AG08396 (cell line): ENCODE measurements around the gene DUOXA2.
A peak's percentile ranks its signal among the peaks of the same experiment; 100 is the strongest.

Experiments used
- DNase-seq: peaks from one replicate; pipeline ENCODE4 v3.0.0; 2012; ENCODE audit warnings: low spot score, mixed read lengths

DUOXA2 gene

GRCh38 chr15:45136378-45136764, 22.2 kb downstream of the DUOXA2 start:
- DNase-seq: no peak

GRCh38 chr15:45137703-45138102, 23.6 kb downstream of the DUOXA2 start:
- no peak for DNase-seq

- no peak for DNase-seq
Observed at GRCh38 chr15:45138814-45139765, 25.0 kb downstream of the DUOXA2 start.

GRCh38 chr15:45139770-45140169, 25.6 kb downstream of the DUOXA2 start:
- no peak for DNase-seq

- DNase-seq: no peak
Observed at GRCh38 chr15:45140557-45141250, 26.6 kb downstream of the DUOXA2 start.

- no peak for DNase-seq
Observed at GRCh38 chr15:45141386-45141785, 27.3 kb downstream of the DUOXA2 start.

- DNase-seq: no peak
Observed at GRCh38 chr15:45143056-45143455, 28.9 kb downstream of the DUOXA2 start.

GRCh38 chr15:45143946-45144345, 29.8 kb downstream of the DUOXA2 start:
- DNase-seq: no peak

GRCh38 chr15:45144775-45145174, 30.6 kb downstream of the DUOXA2 start:
- DNase-seq: no peak

- DNase-seq: no peak
Observed at GRCh38 chr15:45146405-45146804, 32.3 kb downstream of the DUOXA2 start.

- DNase-seq: no peak
Observed at GRCh38 chr15:45147606-45148005, 33.5 kb downstream of the DUOXA2 start.

GRCh38 chr15:45148076-45149059, 34.2 kb downstream of the DUOXA2 start:
- DNase-seq: no peak

- no peak for DNase-seq
Observed at GRCh38 chr15:45149060-45149459, 34.9 kb downstream of the DUOXA2 start.

- DNase-seq: no peak
Observed at GRCh38 chr15:45150481-45150880, 36.4 kb downstream of the DUOXA2 start.

GRCh38 chr15:45150997-45151396, 36.9 kb downstream of the DUOXA2 start:
- DNase-seq: no peak

GRCh38 chr15:45151998-45152828, 38.1 kb downstream of the DUOXA2 start:
- DNase-seq: no peak

- no peak for DNase-seq
Observed at GRCh38 chr15:45155739-45156138, 41.6 kb downstream of the DUOXA2 start.

- DNase-seq: peak; percentile 60
Observed at GRCh38 chr15:45156744-45157455, 42.8 kb downstream of the DUOXA2 start.

- DNase-seq: peak; percentile 73
Observed at GRCh38 chr15:45157974-45158373, 43.8 kb downstream of the DUOXA2 start.

GRCh38 chr15:45161666-45162065, 47.5 kb downstream of the DUOXA2 start:
- no peak for DNase-seq
